Right renal pelvis (tissue), 4 donors: ENCODE measurements around the gene MPDU1. TPM values are rescaled to one million over a fixed set of nuclear protein-coding genes. Genes with fewer than 3 reads are reported as not detected.
A peak's percentile ranks its signal among the peaks of the same experiment; 100 is the strongest.
"Not testable (repeated sequence)": the region's sequence is repeated elsewhere in the genome, so short reads cannot be mapped to it uniquely, and the experiment has no call there.

Experiments used
- DNase-seq, 4 donors: peaks; one replicate each; pipeline ENCODE4 v3.0.0-alpha.2; 2013; ENCODE audit warnings: low read depth in 4 of 4, low spot score in 3 of 4, missing footprints in 1 of 4
- polyA plus RNA-seq, 4 donors: library from polyadenylated mRNA; unstranded; fragments of 120-200 nt; gene quantifications; one replicate each; pipeline ENCODE4 v1.2.1, GENCODE V29; 2013; ENCODE audit not compliant: insufficient read length in 4 of 4

Gene MPDU1
- polyA plus RNA-seq, 4 donors: 110 to 122 (median 119) TPM

DNA sequence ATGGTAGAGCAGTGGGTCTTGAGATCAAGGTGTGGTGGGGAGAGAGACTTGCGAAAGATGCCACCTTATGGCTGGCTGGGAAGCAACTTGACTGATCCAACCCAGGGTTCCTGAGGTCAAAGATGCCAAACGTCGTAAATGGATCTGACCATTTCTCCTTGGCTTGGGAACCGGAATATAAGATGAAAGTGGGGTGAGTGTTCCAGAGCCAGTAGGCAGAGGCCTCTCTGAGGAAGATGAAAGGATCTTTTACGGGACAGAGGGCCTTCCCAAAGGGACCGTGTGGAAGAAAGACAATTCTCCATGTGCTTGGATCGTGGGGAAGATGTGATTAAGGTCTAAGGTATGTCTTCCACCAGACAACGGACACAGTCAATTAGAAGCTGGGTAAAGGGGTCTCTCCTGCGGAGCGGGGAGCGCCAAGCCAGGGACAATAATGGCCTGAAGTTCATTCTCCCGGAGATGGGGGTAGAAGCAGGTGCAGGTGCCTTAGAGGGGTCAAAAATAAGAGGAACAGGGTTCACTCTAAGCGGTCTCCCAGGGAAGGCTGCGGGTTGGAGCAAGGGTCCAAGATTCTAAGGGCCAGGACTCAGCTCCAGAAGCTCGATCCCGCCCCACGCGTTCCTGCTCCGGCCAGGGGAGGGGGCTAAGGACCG lies 30.2 kb downstream of the MPDU1 start:
- DNase-seq: no peak

- peak; percentile 100 for DNase-seq
Observed at GRCh38 chr17:7614425-7615264, 31.0 kb downstream of the MPDU1 start, which contains the start of gene FXR2. Gene FXR2 (minus strand): TSS chr17:7614897. CDS start chr17:7614532, 365 bp downstream.

DNA sequence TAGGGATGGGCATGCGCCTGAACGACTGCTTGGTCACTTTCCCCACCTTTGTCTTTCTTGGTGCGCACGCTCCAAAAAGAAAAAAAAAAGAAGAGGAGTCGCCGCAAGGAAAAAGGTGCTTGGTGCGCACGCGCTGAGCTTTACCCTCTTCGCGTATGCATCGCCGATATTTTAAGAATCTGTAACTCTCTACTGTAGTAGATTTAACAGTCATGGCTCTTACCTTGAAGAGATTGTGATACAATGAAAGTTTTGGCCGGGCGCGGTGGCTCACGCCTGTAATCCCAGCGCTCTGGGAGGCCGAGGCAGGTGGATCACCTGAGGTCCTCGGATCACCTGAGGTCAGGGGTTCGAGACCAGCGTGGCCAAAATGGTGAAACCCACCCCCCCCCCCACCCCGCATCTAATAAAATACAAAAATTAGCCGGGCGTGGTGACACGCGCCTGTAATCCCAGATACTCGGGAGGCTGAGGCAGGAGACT lies 31.7 kb downstream of the MPDU1 start:
- DNase-seq: no peak

DNA sequence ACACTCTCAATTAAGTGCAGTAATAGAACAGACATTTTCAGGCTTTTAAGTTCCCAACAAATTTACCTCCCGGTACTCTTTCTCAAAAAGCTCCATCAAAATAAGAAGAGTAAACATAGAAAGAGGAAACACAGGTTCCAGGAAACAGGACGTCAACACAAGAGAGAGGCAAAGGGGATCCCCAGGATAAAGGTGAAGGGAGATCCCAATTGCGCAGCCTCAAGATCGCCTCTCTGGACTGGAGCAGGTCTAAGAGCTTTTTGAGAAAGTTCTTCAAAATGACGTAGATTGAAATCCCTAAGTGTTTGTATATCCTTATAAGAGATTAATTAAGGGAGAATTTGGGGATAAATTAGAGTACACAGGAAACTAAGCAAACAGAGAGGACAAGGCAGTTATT lies 35.0 kb downstream of the MPDU1 start:
- DNase-seq: no peak

DNA sequence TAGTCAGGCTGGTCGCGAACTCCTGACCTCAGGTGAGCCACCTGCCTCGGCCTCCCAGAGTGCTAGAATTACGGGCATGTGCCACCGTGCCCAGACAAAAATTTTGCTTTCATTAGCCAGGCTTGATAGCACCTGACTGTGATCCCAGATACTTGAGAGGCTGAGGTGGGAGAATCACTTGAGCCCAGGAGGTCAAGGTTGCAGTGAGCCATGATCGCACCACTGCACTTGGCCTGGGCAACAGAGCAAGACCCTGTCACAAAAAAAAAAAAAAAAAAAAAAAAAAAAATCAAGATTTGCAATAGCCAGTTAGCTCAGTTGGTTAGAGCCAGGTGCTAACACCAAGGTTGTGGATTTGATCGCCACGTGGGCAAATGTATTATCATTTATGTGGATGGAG lies 37.2 kb downstream of the MPDU1 start:
- no peak for DNase-seq

- no peak for DNase-seq
Observed at GRCh38 chr17:7623661-7624060, 40.0 kb downstream of the MPDU1 start.

DNA sequence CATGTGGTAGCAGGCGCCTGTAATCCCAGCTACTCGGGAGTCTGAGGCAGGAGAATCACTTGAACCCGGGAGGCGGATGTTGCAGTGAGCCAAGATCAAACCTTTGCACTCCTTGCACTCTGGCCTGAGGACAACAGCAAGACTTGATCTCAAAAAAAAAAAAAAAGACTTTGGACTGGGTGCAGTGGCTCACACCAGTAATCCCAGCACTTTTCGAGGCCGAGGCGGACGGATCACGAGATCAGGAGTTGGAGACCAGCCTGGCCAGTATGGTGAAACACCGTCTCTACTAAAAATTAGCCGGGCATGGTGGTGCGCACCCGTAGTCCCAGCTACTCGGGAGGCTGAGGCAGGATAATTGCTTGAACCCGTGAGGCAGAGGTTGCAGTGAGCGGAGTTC lies 42.1 kb downstream of the MPDU1 start:
- not testable (repeated sequence) for DNase-seq

GRCh38 chr17:7626307-7626706 lies 42.7 kb downstream of the MPDU1 start:
- no peak for DNase-seq

DNA sequence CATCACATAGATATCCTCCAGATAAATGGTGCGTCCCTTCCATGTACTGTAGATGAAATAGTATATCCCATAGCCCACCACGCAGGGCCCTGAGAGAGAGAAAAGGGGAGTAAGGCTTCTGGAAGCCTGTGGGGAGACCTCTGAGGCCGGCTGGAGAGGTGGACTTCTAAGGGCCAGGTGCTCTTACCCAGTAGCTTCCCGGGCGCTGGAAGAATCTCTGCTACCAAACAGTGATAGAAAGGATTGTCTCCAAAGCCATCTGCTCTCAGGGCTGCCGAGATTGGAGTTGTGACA lies 43.3 kb downstream of the MPDU1 start:
- DNase-seq: no peak

GRCh38 chr17:7627250-7628121 lies 43.8 kb downstream of the MPDU1 start, which contains the start of gene SAT2:
Gene SAT2 (minus strand): TSS chr17:7627821. CDS start chr17:7627635, 186 bp downstream.
- peak; percentile 84 to 94 (median 91) for DNase-seq

DNA sequence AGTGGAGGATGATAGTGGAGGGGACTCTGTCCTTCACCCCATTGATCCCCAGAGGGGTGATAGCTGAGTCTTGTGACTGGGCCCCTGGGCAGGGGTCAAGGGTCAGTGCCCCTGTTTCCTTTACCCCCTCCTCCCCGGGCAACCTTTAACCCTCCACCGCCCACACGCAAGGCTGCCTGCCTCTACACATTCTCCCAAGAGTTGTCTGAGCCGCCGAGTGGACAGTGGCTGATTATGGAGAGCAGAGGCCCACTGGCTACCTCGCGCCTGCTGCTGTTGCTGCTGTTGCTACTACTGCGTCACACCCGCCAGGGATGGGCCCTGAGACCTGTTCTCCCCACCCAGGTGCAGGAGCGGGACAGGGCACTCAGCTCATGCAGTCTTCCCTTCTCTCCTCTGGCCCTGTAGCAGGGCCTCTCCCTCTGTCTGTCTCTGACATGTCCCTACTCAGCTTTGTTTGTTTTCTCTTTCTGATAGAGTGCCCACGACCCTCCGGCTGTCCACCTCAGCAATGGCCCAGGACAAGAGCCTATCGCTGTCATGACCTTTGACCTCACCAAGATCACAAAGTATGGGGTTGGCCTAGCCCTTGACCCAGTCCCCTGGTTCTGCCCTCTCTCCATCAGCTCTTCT lies 46.4 kb downstream of the MPDU1 start, which contains the start of gene SHBG:
Gene SHBG (plus strand): TSS at position 197 of the 633 bp plus-strand sequence. CDS start 38 bp downstream, at position 235.
- no peak for DNase-seq

GRCh38 chr17:7631398-7632380 lies 48.0 kb downstream of the MPDU1 start:
- DNase-seq: no peak

DNA sequence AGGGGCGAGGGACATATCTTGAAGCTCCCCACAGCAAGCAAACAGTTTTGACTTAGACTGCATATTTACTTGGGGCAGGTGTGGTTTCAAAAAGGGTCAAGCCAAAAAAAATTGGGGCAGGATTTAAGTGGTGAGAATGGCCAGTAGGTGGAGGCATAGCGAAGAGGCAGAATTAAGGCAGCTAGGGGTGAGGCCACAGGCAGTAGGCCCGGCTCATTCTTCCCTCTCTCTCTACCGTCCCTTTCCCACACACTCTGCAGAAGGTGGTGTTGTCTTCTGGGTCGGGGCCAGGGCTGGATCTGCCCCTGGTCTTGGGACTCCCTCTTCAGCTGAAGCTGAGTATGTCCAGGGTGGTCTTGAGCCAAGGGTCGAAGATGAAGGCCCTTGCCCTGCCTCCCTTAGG lies 48.8 kb downstream of the MPDU1 start:
- no peak for DNase-seq

DNA sequence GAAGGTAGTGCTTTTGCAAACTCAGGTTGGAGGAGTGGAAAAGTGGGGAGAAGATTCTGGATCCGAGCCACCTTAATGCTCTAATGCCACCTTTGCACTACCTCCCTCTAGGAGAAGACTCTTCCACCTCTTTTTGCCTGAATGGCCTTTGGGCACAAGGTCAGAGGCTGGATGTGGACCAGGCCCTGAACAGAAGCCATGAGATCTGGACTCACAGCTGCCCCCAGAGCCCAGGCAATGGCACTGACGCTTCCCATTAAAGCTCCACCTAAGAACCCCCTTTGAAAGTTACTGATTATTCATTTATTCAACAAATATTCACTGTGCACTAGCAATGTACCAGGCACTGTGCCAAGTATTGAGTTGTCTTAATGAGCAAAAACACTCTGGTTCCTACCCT lies 49.4 kb downstream of the MPDU1 start:
- DNase-seq: no peak

DNA sequence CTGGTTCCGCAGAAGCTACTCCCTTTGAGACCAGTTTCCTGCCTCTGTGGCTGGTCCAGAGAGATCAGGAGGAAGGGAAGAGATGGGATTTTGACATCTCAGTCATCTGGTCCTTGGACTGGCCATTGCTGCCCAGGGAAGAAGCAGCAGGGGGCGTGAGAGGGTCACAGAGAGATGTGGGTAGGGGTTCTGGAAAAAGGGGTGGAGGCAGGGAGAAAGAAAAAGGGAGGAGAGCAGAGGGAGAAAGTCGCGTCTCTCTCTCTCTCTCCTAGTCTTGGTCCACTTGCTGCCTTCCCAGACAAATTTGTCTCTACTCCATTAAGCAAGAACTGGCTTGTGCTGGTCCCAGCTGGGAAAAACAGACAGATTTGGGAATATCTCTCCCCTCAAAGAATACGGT lies 50.7 kb downstream of the MPDU1 start:
- peak in 2 of 4 donors; percentile 56 to 69 for DNase-seq

DNA sequence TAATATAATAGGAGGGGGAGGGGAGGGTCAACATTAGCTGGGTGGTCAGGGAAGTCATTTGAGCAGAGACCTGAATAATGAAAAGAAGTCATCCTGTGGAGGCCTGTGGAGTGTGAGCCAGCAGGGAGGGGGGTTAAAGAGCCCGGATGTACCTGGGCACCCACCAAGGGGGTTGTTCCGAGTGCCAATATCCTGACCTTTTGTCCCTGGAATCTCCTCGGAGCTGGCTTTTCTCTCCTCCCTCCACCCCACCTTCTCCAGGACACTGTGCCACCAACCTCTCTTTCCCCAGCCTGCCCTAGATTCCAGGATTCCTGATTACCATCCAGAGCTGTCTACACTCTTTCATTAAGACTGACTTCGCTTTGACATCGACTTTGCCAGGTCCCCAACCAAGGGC lies 52.5 kb downstream of the MPDU1 start:
- no peak for DNase-seq
